HG03439 (cell line): ENCODE measurements around the gene MLST8.

Experiments used
- ATAC-seq: cut with Tn5 transposase; IDR thresholded peaks from one replicate; pipeline ENCODE4 v1.9.1; 2021; ENCODE audit warnings: mild to moderate bottlenecking, moderate library complexity; ENCODE audit not compliant: unreplicated experiment

MLST8 gene, protein sequence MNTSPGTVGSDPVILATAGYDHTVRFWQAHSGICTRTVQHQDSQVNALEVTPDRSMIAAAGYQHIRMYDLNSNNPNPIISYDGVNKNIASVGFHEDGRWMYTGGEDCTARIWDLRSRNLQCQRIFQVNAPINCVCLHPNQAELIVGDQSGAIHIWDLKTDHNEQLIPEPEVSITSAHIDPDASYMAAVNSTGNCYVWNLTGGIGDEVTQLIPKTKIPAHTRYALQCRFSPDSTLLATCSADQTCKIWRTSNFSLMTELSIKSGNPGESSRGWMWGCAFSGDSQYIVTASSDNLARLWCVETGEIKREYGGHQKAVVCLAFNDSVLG

DNA sequence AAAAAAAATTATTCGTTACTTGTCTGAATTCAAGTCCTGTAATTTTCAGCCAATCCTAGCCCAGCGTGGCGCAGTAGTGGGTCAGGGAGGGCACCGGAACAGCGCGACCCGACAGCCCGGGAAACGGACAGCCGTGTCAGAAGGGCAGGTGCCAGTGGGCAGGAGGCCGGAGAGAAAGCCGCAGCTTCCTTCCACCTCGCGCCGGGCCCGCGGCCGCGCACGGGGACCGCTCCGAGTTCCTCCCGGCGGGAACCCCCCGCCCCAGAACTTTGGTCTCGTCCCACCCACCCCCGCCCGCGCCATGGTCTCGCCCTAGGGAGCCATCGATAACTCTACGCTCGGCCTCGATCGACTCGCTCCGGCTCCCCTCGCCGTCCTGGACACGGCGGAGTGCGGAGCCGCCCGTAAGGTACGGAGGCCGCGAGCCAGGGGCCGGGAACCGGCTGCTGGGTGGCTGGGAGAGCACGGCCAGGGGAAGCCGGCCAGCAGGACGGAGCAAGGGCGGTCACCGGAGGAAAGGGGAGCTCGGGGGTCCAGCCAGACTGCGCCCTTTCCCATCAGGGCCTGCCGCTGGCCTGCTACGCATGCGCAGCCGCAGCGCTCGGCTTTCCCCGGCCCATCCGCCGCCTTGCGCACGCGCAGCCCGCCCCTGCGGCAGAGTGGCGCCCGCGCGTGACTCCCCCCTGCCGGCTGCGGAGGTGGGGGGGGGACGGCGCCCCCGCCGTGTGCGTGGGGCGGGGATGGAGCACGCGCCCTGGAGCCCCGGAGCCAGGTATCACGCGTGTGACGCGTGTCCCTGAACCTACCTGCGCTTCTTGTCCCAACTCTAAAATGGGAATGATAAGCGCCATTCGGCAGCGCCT lies at the start of gene MLST8:
MLST8 (plus strand) TSS at position 351 of the 863 bp plus-strand sequence. CDS start 632 bp downstream, outside the sequence.
- peak; percentile 79 for ATAC-seq

DNA sequence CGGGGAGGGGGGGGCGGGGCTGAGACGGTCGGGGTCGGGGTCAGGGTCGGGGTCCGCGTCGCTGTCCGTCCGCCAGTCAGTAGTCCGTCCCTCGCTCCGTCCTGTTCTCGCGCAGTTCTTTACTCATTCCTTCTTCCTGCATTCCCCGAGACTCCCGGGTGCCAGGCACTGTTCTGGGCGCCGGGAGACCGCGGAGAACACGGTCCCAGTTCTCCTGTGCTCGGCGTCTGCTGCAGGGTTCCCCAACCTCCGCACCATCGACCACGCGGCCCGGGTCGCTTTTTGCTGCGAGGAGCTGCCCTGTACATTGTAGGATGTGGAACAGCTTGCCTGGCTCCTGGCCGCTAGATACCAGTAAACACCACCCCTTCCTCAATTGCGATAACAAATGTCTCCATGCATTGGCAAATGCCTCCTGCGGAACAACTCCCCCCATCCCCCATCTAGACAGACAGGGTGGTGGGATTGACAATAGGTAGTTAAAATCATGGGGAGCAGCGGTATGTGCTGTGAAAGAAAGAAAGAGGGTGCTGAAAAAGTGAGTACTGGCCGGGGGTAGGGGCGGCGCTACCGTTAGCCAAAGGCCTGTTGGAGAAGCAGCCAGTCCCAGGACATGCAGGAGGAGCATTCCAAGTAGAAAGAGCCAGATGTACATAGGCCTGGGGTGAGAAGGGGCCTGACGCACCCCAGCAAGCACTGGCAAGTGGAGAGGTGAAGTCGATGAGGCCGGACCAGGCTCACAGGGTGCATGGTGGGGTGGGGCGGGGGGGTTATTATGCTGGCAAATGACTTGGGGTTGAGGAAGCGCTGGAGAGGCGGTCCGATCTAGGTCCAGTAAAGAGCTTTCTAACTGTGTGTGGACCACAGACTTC lies 49.0 kb upstream of the MLST8 start:
- no peak for ATAC-seq

DNA sequence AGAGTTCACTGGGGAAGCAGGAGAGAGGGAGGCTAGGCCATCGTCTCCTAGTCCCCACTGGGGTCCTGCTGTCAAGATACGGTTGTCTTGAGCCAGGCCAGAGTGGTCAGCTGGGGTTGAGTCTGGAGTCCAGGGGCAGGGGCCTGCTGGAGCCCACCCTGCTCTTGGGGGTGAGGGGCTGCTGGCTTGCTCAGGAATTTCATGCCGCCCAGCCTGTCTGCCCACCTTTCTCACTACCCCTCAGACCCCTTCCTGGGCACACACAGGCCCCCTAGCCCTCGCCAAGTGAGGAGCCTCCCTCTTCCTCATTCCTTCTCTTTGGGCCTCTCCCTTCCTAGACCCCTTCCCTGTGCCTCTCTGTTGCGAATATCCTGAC lies 48.4 kb upstream of the MLST8 start:
- no peak for ATAC-seq

DNA sequence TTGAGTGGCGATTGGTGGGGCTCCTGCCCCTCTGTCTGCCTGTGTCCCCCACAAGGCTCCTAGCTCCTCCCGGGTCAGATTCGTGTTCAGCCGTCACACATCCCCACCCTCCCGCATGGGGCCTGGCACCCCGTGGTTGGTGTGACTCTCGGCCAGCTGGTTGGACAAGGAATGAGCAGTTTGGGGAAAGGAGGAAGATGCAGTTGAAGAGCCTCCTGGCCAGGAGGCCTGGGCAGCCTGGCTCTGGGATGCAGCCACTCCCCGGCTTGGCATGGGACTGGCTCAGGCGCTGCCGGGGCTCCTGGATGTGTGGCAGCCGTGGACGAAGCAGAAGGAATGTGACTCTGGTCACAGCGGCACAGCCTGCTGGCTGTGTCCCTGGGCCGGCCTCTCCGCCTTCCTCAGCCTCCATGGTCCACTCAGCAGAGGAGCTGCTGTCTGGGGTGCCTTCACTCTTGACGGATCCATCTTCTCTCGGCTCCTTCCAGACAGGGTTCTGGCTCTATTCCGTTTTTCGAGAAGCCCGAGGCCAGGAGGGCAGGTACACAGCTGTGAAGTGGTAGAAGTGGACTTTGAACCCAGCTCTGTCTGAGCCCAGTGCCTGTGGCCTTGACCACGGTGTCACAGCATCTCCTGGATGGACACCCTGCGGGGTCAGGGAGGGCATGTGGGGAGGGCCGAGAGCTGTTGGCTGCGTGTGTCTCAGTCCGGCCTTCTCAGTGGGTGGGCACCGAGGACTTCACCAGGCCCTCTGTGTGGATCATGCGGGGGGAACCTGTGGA lies 47.6 kb upstream of the MLST8 start:
- ATAC-seq, result no peak

DNA sequence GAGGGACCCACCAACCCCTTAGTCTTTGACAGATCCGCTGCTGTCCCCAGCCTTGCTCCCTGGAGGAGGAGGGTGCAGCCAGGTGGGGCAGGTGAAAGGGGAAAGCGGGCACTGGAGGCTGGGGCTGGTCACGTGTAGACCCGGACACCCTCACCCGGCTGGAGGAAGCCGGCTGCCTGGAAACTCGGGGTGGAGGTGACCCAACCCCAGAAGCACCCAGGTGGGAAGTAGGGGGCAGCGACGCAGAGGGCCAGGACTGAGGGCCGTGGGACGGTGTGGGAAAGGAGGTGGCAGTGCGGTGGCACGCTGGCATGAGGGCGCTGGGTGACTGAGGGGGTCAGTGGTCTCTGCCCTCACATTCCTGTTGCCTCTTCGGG lies 47.0 kb upstream of the MLST8 start:
- no peak for ATAC-seq

DNA sequence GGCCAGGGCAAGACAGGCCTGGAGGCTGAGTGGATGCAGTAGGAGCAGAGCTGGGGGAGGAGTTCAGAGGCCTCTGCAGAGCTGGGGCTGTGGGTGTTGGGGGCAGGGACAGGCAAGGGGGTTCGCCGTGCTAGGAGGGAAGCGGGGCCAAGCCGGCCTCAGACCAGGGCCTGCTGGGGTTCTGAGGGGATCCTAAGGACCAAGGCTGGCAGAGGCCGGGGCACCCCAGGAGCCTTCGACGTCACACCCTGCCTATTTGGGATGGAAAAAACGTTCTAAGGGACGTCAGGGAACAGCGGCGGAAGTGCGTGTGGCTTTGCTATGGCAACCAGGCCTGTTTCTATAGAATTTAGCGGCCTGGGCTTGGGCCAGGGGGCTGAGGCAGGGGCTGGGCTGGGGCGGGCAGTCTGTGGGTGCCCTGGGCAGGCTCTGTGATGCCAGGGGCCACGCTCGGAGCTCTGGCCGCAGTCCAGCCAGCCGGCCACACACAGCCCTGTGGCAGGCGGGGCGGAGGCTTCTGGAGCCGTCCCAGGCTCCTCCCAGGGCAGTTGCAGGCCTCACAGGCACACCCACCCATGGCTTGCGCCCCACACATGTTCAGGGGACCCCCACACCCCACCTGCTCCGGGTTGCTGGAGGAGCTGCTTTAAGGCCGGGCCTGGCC lies 45.9 kb upstream of the MLST8 start:
- no peak for ATAC-seq

DNA sequence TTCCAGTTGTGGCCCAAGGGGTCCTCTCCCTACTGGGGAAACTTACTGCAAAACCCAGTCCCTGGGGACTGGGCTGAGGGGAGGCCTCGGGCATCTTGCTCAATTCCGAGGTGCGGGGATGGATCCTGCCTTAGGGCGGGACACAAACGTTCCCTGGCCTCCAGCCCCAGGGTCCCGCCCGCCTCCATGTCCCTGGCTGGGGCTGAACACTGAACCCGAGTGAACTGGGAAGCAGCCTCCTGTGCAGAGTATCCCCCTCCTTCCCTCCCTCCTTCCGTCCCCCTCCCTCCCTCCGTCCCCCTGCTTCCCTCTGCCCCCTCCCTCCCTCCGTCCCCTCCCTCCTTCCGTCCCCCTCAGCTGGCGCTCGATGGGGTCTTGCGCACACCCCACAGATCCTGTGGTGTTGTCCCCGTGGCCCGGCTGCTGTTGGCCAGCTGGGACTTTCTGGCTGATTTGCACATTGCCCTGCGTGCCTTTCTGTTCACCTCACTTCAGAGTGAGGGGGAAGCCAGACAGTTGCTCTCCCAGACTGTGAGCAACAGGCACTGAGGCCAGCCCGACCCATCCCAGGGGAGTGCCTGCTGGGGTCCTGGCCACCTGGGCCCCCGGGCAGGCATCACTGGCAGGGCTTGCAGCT lies 44.2 kb upstream of the MLST8 start:
- ATAC-seq, result no peak

DNA sequence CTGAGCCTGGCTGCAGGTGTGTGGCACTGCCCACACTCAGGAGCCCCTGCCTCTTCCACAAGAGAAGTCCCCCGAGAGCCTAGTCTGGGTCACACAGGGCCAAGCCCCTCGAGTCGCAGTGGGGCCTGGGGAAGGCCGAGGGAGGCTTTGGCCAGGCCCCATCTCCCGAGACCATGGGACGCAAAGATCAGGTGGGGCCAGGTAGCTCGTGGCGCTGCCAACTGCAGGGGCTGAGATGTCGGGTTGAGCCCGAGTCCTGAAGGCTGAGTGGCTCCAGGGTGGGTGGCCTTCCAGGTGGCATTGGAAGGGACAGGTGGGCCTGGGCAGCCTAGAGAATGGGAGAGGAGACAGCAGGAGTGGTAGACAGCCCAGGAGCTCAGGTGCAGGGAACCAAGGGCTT lies 43.3 kb upstream of the MLST8 start:
- ATAC-seq, result no peak

DNA sequence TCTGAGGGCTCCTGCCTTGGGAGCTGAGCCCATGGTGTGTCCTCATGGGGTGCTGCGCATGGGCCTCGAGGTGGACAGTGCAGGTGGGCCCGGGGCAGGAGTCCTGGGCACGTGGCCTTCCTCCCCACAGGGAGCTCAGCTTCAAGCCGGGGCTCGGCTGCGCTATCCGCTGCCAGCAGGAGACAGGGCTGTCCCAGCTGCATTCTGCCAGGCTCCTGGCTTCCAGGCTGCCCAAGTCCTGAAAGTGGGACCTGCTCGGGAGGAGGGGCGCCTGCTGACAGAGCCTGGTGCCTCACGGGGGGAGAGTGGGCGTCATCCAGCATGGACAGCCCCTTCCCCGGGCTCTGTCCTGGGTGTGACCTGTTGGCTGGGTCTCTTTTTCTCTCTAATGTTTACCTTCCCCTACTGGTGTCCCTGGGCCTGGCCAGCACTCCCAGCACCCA lies 42.6 kb upstream of the MLST8 start:
- ATAC-seq, result no peak

DNA sequence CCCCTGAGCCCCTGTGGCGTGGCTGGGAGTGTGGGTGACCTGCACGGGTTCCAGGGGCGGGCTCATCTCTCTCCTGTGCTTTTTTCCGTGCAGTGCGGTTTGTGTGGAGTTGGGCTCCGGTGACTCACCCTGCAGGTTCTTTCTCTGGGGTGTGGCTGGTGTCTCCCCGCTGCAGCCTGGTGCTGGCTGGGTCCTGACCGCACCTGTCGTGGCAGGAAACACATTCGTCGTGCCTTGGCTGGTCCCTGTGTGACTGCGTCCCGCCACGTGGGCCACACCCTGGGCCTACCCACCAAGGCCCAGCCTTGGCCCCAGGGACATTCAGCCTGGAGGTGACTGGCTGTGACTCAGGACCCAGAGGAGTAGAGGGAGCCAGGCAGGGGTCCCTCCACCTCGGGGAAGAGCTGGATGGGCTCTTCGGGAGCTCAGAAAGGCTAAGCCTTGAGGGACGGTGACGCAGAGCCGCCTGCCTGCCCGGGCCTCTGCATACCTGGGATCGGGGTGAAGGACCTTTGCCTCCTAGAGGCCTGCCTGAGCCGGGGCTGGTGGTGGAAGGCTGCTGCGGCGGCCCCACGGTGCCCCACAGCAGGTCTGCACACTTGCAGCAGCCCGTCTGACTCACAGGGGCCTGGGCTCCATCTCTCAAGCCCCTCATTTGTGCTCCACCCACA lies 41.9 kb upstream of the MLST8 start:
- ATAC-seq, result no peak

DNA sequence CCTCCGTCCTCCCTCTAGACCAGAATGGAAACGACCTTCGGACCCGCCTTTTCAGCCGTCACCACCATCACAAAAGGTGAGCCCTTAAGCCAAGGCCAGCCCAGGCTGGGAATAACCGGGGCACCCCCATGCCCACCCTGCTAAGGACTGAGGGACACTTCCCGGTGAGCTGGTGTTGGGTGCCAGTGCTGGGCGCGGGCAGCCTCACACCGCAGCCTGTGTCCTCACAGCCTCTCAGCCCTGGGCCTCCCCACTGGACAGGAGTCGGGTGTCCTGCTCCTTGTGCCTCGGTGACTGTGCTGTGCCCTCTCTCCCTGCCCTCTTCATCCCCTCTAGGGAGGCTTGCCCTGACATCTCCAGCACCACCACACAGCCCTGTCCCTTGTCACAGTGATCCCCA lies 39.4 kb upstream of the MLST8 start:
- no peak for ATAC-seq

DNA sequence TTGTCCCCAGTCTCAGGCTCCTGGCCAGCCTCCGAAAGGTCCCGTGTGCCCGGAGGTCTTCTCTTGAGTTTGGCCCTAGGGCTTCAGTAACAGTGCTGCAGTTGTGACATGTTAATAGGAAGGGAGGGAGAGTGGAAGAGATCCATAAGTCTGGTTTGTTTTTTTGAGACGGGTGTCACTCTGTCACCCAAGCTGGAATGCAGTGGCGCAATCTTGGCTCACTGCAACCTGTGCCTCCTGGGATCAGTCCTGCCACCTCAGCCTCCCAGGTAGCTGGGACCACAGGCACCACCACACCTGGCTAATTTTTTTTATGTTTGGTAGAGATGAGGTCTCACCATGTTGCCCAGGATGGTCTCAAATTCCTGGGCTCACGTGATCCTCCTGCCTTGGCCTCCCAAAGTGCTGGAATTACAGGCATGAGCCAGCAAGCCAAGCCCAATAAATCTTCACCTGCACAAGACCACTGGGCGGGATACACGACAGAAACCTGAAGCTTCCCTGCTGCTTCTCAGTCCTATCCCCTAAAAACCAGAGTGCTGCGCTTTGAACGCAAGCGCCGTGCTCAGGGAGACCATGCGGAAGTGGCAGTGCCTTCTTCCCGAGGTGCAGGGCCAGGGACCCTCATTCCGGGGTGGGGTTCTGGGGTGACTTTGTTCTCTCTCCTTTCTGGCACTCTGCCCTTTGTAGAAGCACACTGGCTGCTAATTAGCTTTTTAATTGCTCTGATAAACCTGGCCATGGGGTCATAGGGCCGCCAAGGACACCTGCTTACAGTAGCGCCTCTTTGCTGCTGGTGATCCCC lies 38.8 kb upstream of the MLST8 start:
- no peak for ATAC-seq

DNA sequence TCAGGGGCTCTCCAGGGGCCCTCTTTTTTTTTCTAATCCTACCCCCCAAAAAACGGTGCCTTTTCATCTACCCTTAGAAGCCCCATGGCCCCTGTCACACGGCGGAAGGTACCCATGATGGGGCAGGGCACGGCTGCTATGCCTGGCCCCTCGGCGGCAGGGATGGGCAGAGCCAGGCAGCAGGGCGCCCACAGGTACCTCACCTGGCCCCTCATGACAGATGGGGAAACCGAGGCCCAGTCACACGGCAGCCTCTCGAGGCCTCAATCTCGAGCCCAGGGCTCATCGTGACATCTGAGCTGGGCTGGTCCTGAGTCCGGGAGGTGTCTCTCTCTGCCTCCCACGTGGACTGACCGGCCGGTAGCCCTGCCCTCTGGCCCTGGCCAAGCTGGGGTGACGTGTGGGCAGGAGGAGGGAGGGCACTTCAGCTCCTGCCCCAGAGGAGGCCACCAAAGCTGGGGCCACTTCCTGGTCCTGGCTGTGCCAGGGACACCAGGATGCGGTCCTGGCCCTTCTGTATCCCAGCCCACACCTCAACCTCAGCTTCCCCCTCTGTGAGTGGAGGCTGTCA lies 38.1 kb upstream of the MLST8 start:
- ATAC-seq, result no peak

DNA sequence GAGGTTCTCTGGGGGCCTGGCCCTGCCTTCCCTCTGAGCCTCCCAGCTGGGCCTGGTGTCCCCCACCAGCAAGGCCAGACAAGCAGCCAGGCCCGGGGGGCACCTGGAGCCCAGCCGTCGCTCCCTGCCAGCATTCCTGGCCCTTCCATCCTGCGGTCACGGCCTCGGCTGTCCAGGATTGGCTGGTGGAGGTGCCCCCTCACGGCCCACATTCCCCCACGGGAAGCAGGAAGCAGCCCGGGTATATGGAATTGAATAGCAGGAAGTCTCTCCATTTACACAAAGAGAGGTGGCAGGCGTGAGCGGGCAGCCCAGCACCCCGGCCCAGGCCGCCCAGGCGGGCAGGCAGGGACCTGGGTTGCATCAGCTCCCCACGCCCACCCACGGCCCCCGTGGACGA lies 35.2 kb upstream of the MLST8 start:
- no peak for ATAC-seq

DNA sequence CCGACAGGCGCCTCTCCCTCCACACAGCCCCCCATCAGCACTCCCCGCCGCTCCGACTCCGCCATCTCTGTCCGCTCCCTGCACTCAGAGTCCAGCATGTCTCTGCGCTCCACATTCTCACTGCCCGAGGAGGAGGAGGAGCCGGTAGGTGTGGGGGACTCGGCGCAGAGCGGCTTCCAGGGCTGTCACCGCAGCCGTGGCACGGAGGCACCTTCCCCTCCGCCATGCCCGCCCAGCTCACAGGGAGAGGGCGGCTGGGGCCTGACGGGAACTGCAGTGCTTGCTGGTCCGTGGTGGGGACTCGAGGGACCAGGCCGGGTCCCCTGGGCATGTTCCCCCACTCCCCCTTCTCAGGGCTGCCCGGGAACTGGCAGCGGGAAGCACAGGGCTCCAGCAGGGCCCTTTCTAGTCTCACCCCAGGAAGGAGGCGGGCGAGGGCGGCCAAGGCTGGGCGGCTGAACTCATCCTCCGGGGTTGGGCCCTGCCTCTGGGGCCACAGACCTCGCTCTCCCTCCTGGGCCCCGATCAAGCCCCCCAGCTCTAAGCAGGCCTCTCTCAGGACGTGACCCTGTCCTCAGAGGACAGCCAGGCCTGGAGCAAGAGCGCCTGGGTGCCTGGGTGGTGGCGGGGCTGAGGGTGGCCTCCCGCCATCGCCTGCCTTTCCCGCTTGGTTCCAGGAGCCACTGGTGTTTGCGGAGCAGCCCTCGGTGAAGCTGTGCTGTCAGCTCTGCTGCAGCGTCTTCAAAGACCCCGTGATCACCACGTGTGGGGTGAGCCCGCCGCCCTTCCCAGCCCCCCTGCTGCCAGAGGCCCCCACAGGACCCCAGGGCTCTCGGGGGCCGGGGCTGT lies 34.4 kb upstream of the MLST8 start:
- no peak for ATAC-seq

DNA sequence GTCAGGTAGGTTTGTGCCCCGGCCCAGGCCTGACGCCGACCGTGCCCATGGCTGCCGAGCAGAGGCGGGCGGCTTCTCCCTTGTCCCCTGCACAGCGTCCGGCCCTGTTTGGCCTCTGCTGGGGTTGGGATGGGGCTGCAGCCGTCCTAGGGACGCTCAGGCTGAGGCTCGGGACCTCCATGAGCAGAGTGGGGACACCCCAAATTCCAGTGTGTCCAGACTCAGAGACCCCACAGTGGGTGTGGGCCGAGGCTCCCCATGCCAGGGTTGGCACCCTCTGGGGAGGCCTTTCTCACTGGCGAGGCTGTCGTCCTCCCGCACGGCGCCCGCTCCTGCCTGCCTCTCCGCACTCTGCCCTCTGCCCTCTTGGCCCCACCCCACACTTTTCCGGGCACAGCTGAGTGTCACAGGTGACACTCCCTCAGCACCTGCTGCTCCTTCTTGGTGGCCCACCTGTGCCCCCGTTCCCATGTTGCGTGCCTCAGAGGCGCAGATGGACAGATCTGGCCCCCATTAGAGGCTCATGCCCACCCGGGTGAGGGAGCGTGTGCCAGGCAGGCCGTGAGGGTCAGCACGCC lies 33.6 kb upstream of the MLST8 start:
- ATAC-seq, result no peak
